ENCODE data around the gene UNC119.

UNC119 gene

DNA sequence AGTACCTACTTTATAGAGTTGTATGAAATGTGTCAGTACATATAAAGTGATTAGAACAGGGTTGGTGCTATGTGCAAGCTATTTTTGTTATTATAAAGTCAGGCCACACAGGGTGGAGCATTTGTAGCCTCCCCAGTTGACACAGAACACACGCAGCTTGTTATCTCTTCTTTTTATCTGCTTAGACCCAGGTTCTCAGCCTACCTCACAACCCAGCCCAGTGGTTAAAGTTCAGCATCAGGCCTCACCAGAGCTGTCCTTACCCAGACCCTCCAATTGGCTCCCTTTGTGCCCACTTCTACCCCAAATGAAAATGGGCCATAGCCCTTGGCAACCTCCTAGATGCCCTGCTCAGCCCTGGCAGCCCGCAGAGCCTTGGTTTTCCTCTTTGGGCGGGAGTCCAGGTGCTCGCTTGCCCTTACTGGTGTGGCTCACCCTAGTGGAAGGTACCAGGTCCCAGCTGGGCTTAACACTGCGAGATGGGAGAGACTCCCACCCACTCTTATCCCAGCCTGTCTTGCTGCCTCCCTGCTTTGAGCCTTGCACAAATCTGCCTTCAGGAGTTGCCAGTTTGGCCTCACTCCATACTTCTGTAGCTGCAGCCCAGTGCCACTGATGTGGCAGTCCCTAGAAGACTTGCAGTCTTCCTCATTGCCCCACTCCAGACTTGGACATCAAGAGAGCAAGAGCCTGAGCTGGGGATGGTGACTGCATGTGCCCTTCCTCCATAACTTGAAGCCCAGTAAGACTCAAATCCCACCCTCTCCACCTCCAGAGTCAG is 20.0 kb upstream of the UNC119 start:
- DNase-seq, result no peak

DNA sequence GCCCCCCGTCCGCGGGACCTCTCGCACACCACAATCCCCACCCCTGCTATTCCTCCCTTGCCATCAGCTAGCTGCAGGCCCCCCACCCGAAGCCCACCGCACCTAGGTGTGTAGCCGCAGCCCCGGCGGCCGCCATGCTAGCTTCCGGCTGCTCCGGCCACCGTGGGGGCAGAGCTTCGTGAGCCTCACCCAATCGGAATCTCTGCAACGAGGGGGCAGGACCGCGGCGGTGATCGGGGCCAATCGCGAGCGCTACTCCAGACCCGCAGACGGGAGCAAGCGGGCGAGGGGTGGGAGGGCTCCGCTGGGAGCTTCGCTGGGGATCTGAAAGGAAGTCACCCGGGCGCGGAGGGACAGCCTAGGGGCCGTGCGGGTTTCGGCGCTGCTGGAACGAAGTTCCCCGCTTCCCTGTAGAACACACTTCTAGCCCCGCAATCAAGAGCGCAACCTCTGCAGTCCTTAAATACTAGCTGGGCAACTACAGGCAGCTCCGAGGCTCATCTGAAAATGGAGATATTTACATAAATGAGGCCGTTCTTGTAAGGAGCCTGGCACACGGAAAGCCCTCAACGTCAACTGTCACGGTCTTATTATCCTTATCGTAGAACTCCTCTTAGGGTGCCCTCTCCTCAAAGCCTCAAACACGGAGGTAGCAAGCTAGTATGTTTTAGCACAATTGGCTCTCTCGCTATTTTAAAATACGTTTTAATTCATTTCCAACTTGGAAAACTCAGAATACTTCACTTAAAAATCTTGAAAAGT is 19.1 kb upstream of the UNC119 start, which contains the start of gene PIGS:
Gene PIGS (minus strand): TSS at position 164 of the 762 bp plus-strand sequence. CDS start 28 bp downstream, at position 136.
- peak; percentile 92 for DNase-seq

GRCh38 chr17:28570716-28571360 is 18.4 kb upstream of the UNC119 start:
- DNase-seq, result no peak

DNA sequence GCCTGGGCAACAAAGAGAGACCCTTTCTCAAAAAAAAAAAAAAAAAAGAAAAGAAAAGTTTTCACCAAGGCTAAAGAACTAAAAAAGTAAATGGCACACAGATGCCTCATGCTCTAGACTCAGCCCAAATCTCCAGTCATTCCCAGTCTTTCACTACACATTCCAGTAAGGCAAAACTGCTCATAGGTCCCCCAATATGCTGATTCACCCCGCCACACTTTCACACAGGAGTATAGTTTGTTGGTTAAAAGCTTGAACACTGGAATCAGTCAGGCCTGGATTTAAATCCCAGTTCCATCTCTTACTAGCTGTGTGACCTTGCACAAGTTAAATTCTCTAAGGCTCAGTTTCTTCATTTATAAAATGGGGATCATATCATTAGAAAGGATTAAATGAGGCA is 17.0 kb upstream of the UNC119 start:
- DNase-seq, result no peak

DNA sequence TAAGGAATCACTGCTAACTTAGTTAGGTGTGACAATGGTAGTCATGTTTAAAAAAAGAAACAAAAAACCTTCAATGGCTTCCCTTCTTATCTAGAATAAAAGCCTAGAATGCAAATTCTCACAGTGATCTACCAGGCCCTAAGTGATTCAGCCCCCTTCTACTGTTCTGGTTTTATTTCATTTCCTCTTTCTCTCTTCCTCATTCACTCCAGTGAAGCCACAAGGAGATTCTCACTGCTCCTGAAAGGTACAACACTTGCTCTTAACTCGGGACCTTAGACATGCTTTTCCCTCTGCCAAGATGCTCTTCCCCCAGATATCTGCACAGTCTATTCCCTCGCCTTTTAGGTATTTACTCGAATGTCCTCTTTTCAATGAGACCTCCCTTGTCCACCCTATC is 15.2 kb upstream of the UNC119 start:
- no peak for DNase-seq

DNA sequence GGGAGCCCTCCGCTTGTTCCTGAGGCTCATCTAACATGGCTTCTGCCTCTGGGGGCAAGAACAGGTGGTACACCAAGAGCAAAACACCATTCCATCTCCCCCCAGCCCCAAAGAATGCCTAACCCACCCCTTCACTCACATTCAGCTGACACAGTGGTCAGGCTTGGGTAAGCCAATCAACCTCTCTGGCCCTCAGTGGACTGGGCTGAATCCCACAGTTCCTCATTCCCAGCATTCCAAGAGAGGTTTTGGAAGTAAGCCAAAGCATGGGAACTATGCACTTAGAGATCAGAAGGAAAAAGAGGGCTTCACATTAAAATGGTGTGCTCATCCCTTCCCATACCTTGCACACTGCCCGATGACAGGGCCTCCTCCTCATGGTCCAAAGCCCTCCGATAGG is 11.1 kb upstream of the UNC119 start:
- no peak for DNase-seq

DNA sequence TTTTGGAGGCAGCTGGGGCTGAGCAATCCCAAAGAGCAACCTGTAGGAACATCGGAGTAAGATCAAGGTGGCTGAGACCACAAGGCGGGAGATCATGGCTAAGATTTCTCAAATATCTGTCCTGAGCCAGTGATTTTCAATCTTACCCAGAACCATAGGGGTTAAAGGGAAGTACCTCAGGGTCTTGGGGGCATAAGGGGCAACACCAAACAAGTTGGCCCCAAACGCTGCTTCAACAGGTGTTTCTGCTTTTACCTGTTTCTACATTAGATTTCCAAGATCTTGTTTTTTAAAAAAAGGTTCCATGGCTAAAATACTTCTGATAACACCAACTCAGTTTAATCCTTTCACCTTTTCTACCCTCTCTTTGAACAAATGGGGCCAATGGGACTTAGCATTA is 2.6 kb upstream of the UNC119 start:
- no peak for DNase-seq

GRCh38 chr17:28554565-28554964 is 2.1 kb upstream of the UNC119 start:
- no peak for DNase-seq

- no peak for DNase-seq
Observed at GRCh38 chr17:28553000-28553505, 629 bp upstream of the UNC119 start.

GRCh38 chr17:28551421-28552175 is 826 bp downstream of the UNC119 start:
- DNase-seq, result no peak

DNA sequence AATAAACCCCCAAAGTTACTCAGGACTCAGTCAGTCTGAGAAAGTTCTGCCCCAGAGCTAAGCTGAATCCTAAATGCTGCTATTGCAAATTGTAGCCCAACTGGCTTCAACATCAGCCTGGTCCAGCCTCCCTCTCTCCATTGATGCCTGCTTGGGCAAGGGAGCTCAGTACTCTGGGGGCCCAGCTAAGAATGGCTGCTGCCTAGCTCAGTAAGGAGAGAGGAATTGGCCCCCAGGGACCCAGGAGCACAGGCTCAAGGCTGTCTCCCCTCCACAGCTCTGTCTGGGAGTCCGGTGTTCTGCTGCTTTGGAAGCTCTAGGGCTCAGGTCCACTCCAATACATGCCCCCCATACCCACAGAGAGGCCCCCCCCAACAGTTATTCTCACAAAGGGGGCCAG is 1.6 kb downstream of the UNC119 start:
- no peak for DNase-seq

DNA sequence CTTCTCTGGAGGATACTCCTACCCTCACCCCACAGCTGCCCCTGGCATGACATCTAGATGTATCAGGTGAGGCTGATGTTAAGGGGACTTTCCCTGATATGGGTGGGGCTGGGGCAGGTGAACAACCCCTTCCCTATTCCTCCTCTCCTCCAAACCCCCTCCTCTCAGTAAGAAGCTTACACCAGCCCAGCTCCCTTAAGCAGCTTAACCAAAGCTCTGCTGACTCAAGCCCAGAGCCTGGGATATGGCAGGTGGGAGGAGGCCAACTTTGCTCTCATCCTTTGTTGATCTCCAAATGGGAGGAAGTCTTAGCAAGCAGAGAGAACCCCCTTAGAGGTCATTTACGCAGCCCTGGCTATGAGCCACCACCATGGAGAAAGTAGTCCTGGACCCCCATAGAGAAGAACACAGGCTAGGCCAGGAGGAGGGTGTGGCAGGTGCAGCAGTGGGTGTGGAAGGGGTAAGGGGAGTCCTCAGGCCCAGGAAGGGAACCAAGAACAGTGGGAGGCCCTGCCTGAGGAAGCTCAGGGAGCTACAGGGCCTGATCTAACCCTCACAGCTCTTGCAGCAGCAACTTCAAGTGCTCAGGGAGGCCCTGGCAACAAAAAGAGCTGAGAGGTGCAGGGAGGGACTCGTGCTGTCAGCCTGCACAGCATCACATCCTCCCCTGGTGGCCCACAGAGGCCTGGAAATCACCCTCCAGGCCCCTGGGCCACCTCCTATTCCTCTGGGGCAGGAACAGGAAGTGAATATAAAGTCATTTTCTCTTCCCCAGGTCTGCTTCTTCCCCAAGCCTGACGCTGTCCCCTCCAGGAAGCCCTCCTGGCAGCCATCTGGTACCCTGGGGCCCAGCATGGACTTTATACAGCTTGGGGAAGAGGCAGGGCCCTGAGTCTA is 2.9 kb downstream of the UNC119 start:
- no peak for DNase-seq

GRCh38 chr17:28548417-28549130 is 3.9 kb downstream of the UNC119 start:
- DNase-seq, result no peak

DNA sequence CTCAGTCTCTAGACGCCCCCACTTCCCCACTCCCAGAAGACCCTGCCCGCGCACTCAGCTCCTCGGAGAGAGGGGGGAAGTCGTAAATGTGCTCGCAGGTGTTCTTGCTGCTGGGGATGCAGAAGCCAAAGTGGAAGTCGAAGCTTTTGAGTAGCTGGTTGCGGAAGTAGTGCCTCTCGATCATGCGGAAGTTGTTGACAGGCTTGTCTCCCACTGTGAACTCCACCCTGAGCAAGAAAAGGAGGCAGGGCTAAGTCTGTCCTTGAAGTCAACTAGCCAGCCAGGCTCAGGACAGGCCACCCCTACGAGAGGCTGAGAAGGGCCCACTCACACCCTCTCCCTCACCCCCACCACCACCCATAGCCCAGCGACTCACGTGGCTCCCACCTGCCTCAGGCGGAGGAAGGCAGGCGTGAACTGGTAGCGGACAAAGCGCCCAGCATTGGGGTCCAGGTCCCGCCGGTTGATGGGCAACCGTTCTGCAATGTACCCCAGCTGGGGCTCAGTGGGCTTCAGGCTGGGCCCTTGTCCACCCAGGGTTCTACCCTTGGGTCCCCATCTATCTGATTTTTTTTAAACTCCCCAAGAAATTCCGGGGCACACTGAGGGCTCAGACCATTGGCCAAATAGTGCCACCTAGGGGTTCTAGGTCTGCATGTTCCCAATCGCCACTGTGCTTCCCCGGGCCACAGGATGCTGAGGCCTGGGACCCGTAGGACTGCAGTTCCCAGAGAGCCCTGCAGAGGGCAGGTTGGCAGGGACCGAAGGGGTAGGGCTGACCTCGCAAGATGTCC is 4.6 kb downstream of the UNC119 start:
- DNase-seq, result peak; percentile 34

GRCh38 chr17:28547096-28547622 is 5.3 kb downstream of the UNC119 start:
- no peak for DNase-seq

DNA sequence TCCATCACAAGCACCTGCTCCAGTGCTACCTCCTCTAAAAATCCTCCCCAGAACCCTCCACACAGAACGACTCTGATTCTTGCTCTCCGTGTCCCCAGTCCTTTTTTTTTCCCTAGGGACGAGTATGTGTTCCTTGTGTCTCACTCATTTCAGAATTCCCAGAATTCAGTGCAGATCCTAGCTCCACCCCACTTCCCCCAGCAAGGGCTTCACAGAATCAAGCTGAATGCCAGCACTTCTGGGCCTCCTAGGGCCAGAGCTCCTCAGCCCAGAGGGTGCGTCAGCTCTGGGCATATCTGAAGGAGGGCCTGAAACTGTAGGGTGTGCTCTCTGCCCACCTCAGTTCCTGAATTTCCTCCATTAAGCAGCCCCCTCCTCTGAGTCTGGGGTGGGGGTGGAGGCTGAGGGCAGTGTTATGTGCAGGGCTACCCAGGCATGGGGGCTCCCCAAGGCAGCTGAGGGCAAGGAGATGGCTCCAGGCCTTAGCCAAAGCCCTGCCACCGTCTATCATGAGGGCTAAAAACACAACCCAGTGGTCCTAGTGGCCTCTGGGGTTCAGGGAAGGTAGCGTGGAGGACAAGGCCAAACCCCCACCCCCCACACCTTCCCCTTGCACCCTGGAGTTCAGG is 6.5 kb downstream of the UNC119 start:
- DNase-seq, result no peak

DNA sequence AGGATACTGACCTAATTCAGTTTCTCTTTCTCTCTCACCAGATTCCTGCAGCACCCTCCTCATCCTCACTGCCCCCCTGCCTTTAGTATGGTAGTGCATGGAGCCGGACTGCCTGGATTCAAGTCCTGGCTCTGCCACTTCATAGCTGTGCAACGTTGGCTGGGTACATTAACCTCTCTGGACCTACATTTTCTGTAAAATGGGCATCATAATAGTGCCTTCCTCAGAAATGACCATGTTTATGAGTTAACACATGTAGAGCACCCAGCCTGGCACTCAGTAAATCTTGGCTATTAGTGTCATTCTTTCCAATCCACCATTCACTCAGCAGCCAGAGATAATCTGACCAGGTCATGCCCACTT is 7.3 kb downstream of the UNC119 start:
- DNase-seq, result no peak

GRCh38 chr17:28544402-28545140 is 7.9 kb downstream of the UNC119 start:
- DNase-seq, result no peak

DNA sequence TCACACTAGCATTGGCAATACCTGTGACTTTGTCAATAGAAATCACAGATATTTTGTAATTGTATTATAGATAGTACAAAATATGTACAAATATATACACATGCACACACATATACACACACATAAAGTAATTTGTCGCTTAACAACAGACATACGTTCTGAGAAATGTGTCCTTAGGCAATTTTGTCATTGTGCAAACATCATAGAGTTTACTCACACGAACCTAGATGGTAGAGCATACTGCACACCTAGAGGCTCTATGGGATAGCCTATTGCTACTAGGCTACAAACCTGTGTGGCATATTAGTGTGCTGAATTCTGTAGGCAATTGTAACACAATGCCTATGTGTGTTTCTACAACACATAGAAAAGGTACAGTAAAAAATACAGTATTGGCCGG is 11.0 kb downstream of the UNC119 start:
- DNase-seq, result no peak

All from NCI-H2107 (cell line).